Esophagus squamous epithelium (tissue), 4 donors: ENCODE results near the gene CDH6.

Experiments used
- POLR2A ChIP-seq, 4 donors: fragments of 450-650 bp; IDR thresholded peaks; one replicate each; pipeline ENCODE4 v1.6.1; 2017; ENCODE audit warnings: antibody characterized with exemption in 4 of 4, mild to moderate bottlenecking in 4 of 4, moderate library complexity in 3 of 4
- TF ChIP-seq, protein P1 (sequence below), 6 experiments: fragments of 450-650 bp in 4 of 6; fragments of 200-600 bp in 2 of 6; sonication (generic) in 2 of 6; IDR thresholded peaks; one replicate each; pipeline ENCODE4 v1.5.1; 2016 to 2019; ENCODE audit warnings: antibody characterized with exemption in 6 of 6, mild to moderate bottlenecking in 4 of 6, moderate library complexity in 4 of 6

DNA sequence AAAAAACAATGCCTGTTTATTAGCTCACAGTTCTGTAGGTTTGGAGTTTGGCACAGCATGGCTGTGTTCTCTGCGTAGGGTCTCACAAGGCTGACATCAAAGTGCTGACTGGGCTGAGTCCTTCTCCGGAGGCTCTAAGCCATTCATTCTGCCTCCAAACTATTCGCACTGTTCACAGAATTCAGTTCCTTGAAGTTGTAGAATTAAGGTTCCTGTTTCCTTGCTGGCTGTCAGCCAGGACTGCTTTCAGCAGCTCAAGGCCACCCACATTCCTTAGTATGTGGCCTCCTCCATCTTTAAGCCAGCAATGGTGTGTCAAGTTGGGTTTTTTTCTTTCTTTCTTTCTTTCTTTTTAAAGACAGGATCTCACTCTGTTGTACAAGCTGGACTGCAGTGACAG is 161.9 kb downstream of the CDH6 start:
- TF ChIP-seq POLR2A (IDR thresholded peaks at IDR 0.05) = no peak
- TF ChIP-seq, protein P1, sequence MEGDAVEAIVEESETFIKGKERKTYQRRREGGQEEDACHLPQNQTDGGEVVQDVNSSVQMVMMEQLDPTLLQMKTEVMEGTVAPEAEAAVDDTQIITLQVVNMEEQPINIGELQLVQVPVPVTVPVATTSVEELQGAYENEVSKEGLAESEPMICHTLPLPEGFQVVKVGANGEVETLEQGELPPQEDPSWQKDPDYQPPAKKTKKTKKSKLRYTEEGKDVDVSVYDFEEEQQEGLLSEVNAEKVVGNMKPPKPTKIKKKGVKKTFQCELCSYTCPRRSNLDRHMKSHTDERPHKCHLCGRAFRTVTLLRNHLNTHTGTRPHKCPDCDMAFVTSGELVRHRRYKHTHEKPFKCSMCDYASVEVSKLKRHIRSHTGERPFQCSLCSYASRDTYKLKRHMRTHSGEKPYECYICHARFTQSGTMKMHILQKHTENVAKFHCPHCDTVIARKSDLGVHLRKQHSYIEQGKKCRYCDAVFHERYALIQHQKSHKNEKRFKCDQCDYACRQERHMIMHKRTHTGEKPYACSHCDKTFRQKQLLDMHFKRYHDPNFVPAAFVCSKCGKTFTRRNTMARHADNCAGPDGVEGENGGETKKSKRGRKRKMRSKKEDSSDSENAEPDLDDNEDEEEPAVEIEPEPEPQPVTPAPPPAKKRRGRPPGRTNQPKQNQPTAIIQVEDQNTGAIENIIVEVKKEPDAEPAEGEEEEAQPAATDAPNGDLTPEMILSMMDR (IDR thresholded peaks at IDR 0.05) = no peak
